ENCODE data around the gene HSPA12A.
"Not testable (repeated sequence)": the region's sequence is repeated elsewhere in the genome, so short reads cannot be mapped to it uniquely, and the experiment has no call there.

The HSPA12A gene

GRCh38 chr10:116713846-116714245, 28.5 kb downstream of the HSPA12A start:
- DNase-seq, result no peak

DNA sequence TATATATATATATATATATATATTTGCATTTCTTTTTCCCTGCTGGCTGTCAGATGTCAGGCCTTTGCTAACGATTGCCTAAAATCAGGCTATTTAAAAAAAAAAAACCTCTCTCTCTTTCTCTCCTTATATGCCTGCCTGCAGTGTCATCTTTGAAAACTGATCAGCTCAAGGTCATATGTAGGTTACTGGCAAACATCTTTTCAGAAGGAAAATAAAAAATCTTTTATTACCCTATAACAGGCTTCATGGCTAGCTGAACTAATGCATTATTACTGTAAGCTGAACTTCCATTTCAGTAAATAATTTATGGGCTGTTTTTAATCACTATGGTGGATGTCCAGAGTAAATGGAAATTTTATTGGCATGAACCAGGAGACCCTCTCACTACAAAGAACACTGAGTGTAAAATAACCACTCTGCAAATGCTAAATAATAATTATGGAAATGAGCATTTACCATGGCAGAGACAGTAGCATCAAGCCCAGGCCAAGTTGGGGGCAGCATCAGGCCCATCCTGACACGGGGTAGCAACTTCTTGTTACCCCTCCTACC, 29.3 kb downstream of the HSPA12A start:
- no peak for DNase-seq

DNA sequence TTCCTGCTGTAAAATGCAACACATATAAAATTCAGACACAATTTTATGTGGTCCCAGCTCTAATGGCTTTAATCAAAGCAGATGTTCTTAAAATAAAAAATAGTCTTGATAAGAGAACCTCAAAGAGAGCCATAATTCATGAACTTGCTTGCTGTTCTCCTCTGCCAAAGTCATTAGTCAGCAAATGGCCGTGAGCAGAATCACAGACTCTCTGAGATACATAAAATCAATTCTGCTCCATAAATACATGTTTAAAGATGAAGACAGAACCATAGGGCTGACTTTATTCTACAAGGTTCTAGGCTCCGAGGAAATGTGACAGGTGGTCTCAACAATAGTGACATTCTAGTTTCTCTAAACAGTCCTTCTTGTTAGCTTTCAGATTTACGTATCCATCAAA, 29.8 kb downstream of the HSPA12A start:
- DNase-seq, result no peak

- DNase-seq, result not testable (repeated sequence)
Measured at GRCh38 chr10:116711803-116712202, 30.6 kb downstream of the HSPA12A start.

DNA sequence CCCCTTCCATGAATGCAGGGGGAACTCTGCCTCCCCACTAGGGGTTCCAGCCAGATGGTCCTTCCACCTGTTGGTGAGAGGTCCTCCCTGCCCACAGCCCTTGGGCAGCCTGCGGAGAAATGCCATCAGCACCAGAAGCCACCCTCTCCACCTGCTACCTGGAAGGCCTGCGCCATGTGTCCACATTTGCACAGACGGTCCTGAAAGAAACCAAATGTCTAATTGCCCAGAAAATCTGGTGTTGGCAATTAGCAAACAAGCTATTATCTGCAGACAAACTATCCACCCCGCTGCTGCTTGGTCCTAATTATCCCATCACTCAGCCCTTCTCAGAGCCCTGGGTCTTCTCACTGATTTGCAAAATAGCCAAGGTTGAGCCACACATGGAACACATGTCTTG, 32.3 kb downstream of the HSPA12A start:
- no peak for DNase-seq

DNA sequence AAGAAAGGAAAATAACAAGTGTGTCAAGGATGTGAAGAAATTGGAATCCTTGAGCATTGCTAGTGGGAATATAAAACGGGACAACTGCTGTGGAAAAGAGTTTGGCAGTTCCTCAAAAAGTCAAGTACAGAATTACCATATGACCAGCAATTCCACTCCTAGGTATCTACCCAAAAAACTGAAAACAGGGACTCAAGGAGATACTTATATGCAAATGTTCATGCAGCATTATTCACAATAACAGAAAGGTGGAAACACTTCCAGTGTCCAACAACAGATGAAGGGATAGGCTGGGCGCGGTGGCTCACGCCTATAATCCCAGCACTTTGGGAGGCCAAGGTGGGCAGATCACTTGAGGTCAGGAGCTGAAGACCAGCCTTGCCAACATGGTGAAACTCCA, 33.5 kb downstream of the HSPA12A start:
- DNase-seq, result no peak

DNA sequence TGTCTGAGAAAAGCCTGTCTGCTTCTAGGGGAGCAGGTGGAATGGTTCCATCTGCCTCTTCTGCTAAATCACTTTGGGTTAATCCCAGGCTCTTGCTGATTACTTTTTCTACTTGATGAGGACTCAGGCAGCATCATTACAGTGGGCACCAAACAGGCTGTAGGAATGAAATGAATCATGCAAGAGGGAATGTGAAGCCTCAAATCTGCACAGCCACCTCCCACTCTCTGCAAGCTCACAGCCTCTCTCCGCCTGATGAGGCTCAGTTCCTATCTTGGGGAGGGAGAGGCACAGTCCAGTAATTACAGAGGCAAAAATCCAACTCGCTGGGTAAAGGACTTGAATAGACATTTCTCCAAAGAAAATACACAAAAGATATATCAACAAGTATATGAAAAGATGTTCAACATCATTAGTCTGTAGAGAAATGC, 34.0 kb downstream of the HSPA12A start:
- DNase-seq, result no peak

DNA sequence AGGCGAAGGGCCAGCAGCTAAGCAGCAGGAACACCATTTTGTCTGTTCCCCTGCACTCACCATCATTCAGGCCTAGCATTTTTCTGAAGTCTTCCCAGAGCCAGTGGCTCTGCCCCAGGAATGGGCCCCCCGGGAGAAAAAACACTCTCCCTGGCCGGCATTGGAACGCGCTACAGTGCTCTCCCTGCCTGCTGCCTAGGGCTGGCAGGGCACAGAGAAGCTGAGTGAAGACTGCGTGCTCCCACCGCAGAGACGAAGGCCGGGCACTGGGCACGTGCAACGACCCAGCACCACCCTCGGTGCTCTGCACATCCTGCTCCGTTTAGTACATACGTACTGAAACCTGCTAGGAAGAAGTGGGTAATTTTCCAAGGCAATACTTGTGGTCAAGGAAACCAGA, 34.4 kb downstream of the HSPA12A start:
- DNase-seq, result no peak

- DNase-seq, result no peak
Measured at GRCh38 chr10:116706281-116706680, 36.1 kb downstream of the HSPA12A start.

DNA sequence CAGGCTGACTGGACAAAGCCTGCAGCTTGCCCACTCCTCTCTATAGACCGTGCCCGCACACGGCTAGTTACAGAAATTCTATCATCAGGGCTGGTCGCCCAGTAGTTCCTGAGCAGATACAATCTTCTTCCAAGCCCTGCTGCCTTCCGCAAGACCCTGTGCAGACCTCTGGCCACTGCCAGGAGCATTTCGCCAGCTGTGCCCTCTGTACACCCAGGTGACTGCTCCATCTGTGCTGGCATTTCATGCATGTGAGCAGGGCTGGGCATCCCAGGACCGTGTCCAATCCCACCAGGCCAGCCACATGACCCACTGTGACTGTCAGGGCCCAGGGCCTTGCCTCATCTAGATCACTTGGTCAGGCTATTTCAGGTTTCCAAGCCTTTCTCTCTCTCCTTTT, 36.9 kb downstream of the HSPA12A start:
- no peak for DNase-seq

- no peak for DNase-seq
Measured at GRCh38 chr10:116704926-116705325, 37.4 kb downstream of the HSPA12A start.

- no peak for DNase-seq
Measured at GRCh38 chr10:116702165-116702564, 40.2 kb downstream of the HSPA12A start.

- no peak for DNase-seq
Measured at GRCh38 chr10:116699471-116700150, 42.8 kb downstream of the HSPA12A start.

- DNase-seq, result no peak
Measured at GRCh38 chr10:116699049-116699448, 43.3 kb downstream of the HSPA12A start.

GRCh38 chr10:116698364-116698763, 44.0 kb downstream of the HSPA12A start:
- no peak for DNase-seq

DNA sequence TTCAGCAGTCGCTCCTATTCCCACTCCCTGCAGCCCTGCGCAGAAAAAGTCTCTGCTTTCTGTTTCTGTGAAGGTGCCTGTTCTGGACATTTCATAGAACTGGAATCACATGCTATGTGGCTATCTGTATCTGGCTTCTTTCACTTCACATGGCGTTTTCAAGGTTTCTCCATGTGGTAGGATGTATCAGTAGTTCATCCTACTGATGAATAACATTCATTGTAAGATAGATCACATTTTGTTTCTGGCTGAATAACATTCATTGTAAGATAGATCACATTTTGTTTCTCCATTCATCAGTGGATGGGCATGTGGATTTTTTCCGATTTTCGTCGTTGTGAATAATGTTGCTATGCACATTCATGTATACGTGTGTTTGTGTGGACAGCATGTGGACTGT, 44.5 kb downstream of the HSPA12A start:
- no peak for DNase-seq

DNA sequence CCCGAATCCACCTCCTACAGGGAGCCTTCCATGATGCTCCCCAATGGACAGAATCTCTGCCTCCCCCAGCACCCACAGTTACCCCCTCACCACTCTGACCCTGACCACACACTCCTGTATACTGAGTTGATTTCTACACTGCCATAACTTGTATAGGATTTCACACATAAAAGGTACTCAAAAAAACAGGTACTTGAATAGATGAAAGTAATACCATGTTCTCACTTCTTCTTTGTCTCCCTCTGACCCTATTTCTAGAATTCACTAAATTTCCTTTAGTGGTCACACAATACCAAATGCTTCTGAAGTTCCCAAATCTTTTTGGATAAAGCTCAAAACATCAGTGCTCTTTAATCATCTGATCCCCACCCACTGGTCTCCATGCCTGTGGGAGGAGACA, 45.4 kb downstream of the HSPA12A start:
- DNase-seq, result no peak

DNA sequence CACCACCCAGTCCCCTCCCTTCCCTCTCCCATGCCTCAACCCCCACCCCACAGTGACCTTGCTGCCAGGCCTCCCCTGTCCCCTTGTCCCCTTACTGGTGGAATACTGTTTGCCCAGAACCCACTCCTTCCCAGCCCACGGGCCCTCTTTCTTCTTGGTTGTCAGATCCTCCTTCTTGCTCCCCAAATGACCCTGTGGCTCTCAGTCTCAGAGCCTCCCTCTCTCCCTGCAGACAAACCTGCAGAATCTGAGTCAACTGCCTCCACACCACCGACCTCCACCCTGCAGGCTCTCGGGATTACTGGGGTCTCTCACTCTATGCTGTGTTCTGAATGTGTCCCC, 47.5 kb downstream of the HSPA12A start:
- DNase-seq, result no peak

DNA sequence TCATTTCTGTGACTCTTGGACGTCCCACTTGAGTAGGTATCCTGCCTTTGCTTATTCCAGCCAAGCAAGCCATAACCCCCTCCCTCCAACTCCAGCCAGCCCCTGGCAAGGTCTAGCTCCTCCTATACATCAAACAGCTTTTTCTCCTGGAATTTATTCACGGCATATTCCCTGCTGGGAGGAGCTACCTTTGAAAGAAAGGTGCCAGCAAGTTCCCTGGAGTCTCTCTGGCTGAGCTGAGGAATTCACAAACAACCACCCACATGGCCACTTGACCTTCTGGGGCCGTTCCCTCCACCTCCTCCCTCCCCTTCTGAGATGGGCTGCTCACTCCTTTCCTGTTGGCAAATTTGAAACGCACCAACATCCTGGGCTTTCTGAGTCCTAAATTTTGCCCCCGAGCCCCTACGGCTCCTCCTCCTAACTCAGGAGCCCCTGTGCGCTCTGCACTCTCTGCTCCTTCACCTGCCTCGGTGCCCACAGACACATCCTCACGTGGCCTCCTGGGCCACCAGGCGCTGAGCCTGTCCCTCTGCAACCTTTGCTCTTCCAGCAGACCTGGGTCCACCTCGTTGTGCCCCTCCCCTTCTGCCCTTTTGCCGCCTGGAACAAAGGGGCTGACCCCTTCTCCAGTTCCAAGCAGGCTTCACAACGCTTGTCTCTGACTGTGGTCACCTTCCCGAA, 48.0 kb downstream of the HSPA12A start:
- DNase-seq, result no peak

GRCh38 chr10:116692225-116692624, 50.1 kb downstream of the HSPA12A start:
- DNase-seq, result no peak

- DNase-seq, result peak; percentile 82
Measured at GRCh38 chr10:116691635-116692034, 50.7 kb downstream of the HSPA12A start.

DNA sequence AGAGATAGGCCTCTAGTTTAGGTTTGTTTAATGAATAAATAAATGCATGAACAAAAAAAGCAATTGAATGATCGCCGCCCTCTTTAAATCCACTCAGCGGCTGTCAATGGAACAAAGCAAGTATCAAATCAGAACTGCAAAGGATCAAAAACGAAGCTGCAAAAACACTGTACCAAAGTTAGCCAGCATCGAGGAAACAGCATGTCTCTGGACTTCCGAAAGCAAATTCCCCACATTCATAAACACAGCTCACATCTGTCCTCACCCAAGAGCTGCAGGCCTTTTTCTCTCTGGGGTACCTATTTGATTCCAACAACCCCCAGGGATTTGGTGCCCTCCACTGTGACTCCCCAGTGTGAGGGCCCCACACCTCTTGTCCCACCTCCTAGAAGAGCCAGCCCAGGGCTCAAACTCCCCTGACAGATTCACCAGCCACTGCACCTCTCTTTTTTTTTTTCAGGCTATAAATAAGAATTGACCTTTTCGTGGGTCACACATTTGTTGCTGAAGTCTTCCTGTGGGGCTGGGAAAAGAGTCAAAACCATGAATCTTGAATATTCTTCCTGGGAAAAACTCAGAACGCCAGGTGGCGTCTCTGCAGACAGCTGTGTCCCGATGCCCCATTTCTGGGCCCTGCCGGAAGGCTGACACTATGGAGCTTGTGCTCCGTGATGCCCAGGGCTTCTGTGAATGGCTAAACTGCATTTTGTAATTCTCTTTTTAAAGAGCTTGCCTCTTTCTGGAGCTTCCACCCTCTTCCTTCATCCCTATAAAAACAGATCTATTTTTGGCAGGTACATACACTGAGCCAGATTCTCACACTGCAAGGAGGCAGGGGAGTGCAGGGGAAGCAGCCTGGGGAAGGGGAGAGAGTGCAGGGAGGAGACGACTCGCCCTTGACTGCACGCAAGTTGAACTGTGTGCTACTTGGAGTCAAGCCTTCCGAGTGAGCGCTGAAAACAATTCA, 51.7 kb downstream of the HSPA12A start:
- DNase-seq, result no peak

- no peak for DNase-seq
Measured at GRCh38 chr10:116689744-116690143, 52.6 kb downstream of the HSPA12A start.

Data from right forelimb (tissue), 1 donor.